ENCODE measurements around the gene FUT4.

Gene FUT4

GRCh38 chr11:94584978-94585377, 41.3 kb downstream of the FUT4 start:
- TF ChIP-seq CTCF (IDR thresholded peaks at IDR 0.05; ENCODE audit: control extremely low read depth, extremely low read depth, low read depth, missing control alignments) = no peak
- POLR2A ChIA-PET = no interaction called here
- DNase-seq (ENCODE audit: extremely low spot score) = no peak
- CTCF ChIA-PET = interaction anchor here (1.6 kb wide), 1 partner anchor 83 kb away, joined by 3 read pairs; no protein-coding TSS in a partner anchor

GRCh38 chr11:94585399-94585798, 41.7 kb downstream of the FUT4 start:
- no peak for DNase-seq (ENCODE audit: extremely low spot score)
- no peak for TF ChIP-seq CTCF (IDR thresholded peaks at IDR 0.05; ENCODE audit: control extremely low read depth, extremely low read depth, low read depth, missing control alignments)
- ChIA-PET CTCF (interaction anchor here (1.6 kb wide), 1 partner anchor 83 kb away, joined by 3 read pairs; no protein-coding TSS in a partner anchor), POLR2A (no interaction called here)

GRCh38 chr11:94586546-94586945, 42.8 kb downstream of the FUT4 start:
- no peak for DNase-seq (ENCODE audit: extremely low spot score)
- TF ChIP-seq CTCF (IDR thresholded peaks at IDR 0.05; ENCODE audit: control extremely low read depth, extremely low read depth, low read depth, missing control alignments) = no peak
- CTCF ChIA-PET = interaction anchor here (0.9 to 2.7 kb wide), 4 partner anchors 10 to 81 kb away, joined by 3 to 12 read pairs (median 4); no protein-coding TSS in a partner anchor
- POLR2A ChIA-PET = no interaction called here

GRCh38 chr11:94586978-94587377, 43.3 kb downstream of the FUT4 start:
- CTCF ChIA-PET = interaction anchor here (0.7 to 3.6 kb wide), 9 partner anchors 9 to 82 kb away, joined by 3 to 21 read pairs (median 4); no protein-coding TSS in a partner anchor

GRCh38 chr11:94588366-94588942, 44.7 kb downstream of the FUT4 start:
- ChIA-PET POLR2A (no interaction called here), CTCF (interaction anchor here (1.0 to 3.6 kb wide), 7 partner anchors 8 to 69 kb away, joined by 3 to 21 read pairs (median 5); no protein-coding TSS in a partner anchor)
- no peak for TF ChIP-seq CTCF (IDR thresholded peaks at IDR 0.05; ENCODE audit: control extremely low read depth, extremely low read depth, low read depth, missing control alignments)
- no peak for DNase-seq (ENCODE audit: extremely low spot score)

More at GRCh38 chr11:94586978-94587377, 43.3 kb downstream of the FUT4 start:
- no peak for DNase-seq (ENCODE audit: extremely low spot score)
- POLR2A ChIA-PET = no interaction called here
- TF ChIP-seq CTCF (IDR thresholded peaks at IDR 0.05; ENCODE audit: control extremely low read depth, extremely low read depth, low read depth, missing control alignments) = no peak

GRCh38 chr11:94590352-94591041, 46.8 kb downstream of the FUT4 start:
- no peak for TF ChIP-seq CTCF (IDR thresholded peaks at IDR 0.05; ENCODE audit: control extremely low read depth, extremely low read depth, low read depth, missing control alignments)
- POLR2A ChIA-PET = interaction anchor here (0.6 kb wide), 1 partner anchor 43 kb away, joined by 4 read pairs; no protein-coding TSS in a partner anchor
- CTCF ChIA-PET = interaction anchor here (1.2 to 3.6 kb wide), 3 partner anchors 12 to 406 kb away, joined by 3 to 21 read pairs (median 3); no protein-coding TSS in a partner anchor

More at GRCh38 chr11:94590352-94591041, 46.8 kb downstream of the FUT4 start:
- DNase-seq (ENCODE audit: extremely low spot score) = no peak
